Endothelial cell (in vitro differentiated cells): ENCODE data around the gene ARMC9. TPM values are rescaled to one million over a fixed set of nuclear protein-coding genes. Genes with fewer than 3 reads are reported as not detected.
"Not testable (repeated sequence)": the region's sequence is repeated elsewhere in the genome, so short reads cannot be mapped to it uniquely, and the experiment has no call there.

Experiments
- DNase-seq: peaks from one replicate; pipeline ENCODE4 v3.0.0; 2021; ENCODE audit warnings: low spot score
- H3K27ac Mint-ChIP-seq: one replicate; pipeline ENCODE4 v1.8.0; 2021; ENCODE audit warnings: mixed read lengths, inconsistent platforms; ENCODE audit not compliant: unreplicated experiment
- H3K27me3 Mint-ChIP-seq: one replicate; pipeline ENCODE4 v1.8.0; 2021; ENCODE audit warnings: mild to moderate bottlenecking, moderate library complexity, mixed read lengths, inconsistent platforms; ENCODE audit not compliant: unreplicated experiment
- H3K36me3 Mint-ChIP-seq: one replicate; pipeline ENCODE4 v1.8.0; 2021; ENCODE audit warnings: mild to moderate bottlenecking, low read depth, mixed read lengths, inconsistent platforms; ENCODE audit not compliant: unreplicated experiment
- H3K4me1 Mint-ChIP-seq: one replicate; pipeline ENCODE4 v1.8.0; 2021; ENCODE audit warnings: mild to moderate bottlenecking, mixed read lengths, inconsistent platforms; ENCODE audit not compliant: unreplicated experiment
- H3K4me3 Mint-ChIP-seq: one replicate; pipeline ENCODE4 v1.8.0; 2021; ENCODE audit warnings: mild to moderate bottlenecking, mixed read lengths, inconsistent platforms; ENCODE audit not compliant: unreplicated experiment
- H3K9me3 Mint-ChIP-seq: one replicate; pipeline ENCODE4 v1.8.0; 2021; ENCODE audit warnings: mixed read lengths, inconsistent platforms; ENCODE audit not compliant: unreplicated experiment
- CTCF ChIP-seq: fragments of 200-600 bp; sonication (generic); IDR thresholded peaks from one replicate; pipeline ENCODE4 v1.5.0; 2021; ENCODE audit warnings: antibody characterized with exemption; ENCODE audit not compliant: unreplicated experiment
- total RNA-seq: library from RNA; stranded (reverse); fragmentation: NEBNext Ultra II Directional; extraction: Animal tissue kit (Norgen Biotek cat#: 25700); gene quantifications from one replicate; pipeline ENCODE4 v1.2.1, GENCODE V29; 2021; ENCODE audit not compliant: unreplicated experiment

ARMC9 gene
- total RNA-seq, 1 donor from 2014 or later: 18.3 TPM

- no peak overlapping the region for H3K4me3 Mint-ChIP-seq
- no peaks in the 10 kb centered on the region for H3K36me3 Mint-ChIP-seq
- no peak overlapping the region for H3K27ac Mint-ChIP-seq
- H3K4me1 Mint-ChIP-seq: peaks cover 8% of the 10 kb centered on the region
- no peaks in the 10 kb centered on the region for H3K9me3 Mint-ChIP-seq
- H3K27me3 Mint-ChIP-seq: peaks cover 6% of the 10 kb centered on the region
- no peak for DNase-seq
- TF ChIP-seq CTCF: no peak
Observed at GRCh38 chr2:231374771-231375170, 176.3 kb downstream of the ARMC9 start.

- not testable (repeated sequence) for H3K4me3 Mint-ChIP-seq, H3K4me1 Mint-ChIP-seq, H3K36me3 Mint-ChIP-seq, H3K9me3 Mint-ChIP-seq, DNase-seq, H3K27ac Mint-ChIP-seq, H3K27me3 Mint-ChIP-seq
Observed at GRCh38 chr2:231375994-231376615, 177.7 kb downstream of the ARMC9 start.

- H3K27ac Mint-ChIP-seq: no peak overlapping the region
- peaks cover 3% of the 10 kb centered on the region for H3K27me3 Mint-ChIP-seq
- no peaks in the 10 kb centered on the region for H3K9me3 Mint-ChIP-seq
- H3K4me1 Mint-ChIP-seq: peaks cover 7% of the 10 kb centered on the region
- no peak for DNase-seq
- no peaks in the 10 kb centered on the region for H3K36me3 Mint-ChIP-seq
- H3K4me3 Mint-ChIP-seq: no peak overlapping the region
- TF ChIP-seq CTCF: no peak
Observed at GRCh38 chr2:231376857-231377256, 178.4 kb downstream of the ARMC9 start.

GRCh38 chr2:231378026-231378722, 179.7 kb downstream of the ARMC9 start:
- Mint-ChIP-seq H3K9me3 (no peaks in the 10 kb centered on the region), H3K27ac (no peak overlapping the region)

More at GRCh38 chr2:231378026-231378722, 179.7 kb downstream of the ARMC9 start:
- no peak for DNase-seq
- peaks cover 7% of the 10 kb centered on the region for H3K4me1 Mint-ChIP-seq
- H3K27me3 Mint-ChIP-seq: peaks cover 9% of the 10 kb centered on the region
- no peak overlapping the region for H3K4me3 Mint-ChIP-seq
- H3K36me3 Mint-ChIP-seq: no peaks in the 10 kb centered on the region
- no peak for TF ChIP-seq CTCF
